ENCODE measurements around the gene STRN3. TPM values are rescaled to one million over a fixed set of nuclear protein-coding genes. Genes with fewer than 3 reads are reported as not detected.

STRN3 gene
- total and polyA plus RNA-seq, 10 of the 15 experiments (the other 5 are each of a cell fraction or from before 2014, with no cell fraction given): 7.8 to 27.9 (median 14.1) TPM

- in situ Hi-C loops (cut with MboI): loop anchor here (5.0 kb wide), 1 partner anchor 250 kb away; no protein-coding TSS in a partner anchor
Measured at GRCh38 chr14:30906752-30907658, 119.2 kb downstream of the STRN3 start.

More at GRCh38 chr14:30906752-30907658, 119.2 kb downstream of the STRN3 start:
- Histone ChIP-seq H3K27ac (ENCODE audit: control insufficient read depth, insufficient read depth) (no peak overlapping the region), H3K4me1 (ENCODE audit: control insufficient read depth, insufficient read depth, low read length) (no peaks in the 10 kb centered on the region), H2AFZ (ENCODE audit: control insufficient read depth, low read depth, low read length) (no peak overlapping the region), H3K36me3 (ENCODE audit: control insufficient read depth in 2 of 2, insufficient read depth in 2 of 2, low read length in 1 of 2) (peaks cover 1 to 8% of the 10 kb centered on the region in 2 experiments), H4K20me1 (ENCODE audit: control insufficient read depth, insufficient read depth) (no peaks in the 10 kb centered on the region), H3K9me3 (replicated peaks; ENCODE audit: control insufficient read depth, insufficient read depth, low read length) (no peaks in the 10 kb centered on the region), H3K4me3 (no peak overlapping the region), H3K4me2 (ENCODE audit: control insufficient read depth, insufficient read depth) (no peak overlapping the region), H3K9ac (ENCODE audit: control insufficient read depth, insufficient read depth, low read length) (no peak overlapping the region), H3K79me2 (ENCODE audit: control insufficient read depth, insufficient read depth, low read length) (no peaks in the 10 kb centered on the region), H3K27me3 (replicated peaks in 1 of 2; ENCODE audit: control insufficient read depth in 2 of 2, insufficient read depth in 2 of 2, low read length in 1 of 2) (no peaks in the 10 kb centered on the region)
- SMC1A ChIA-PET (ENCODE audit: uncharacterized antibody, unreplicated experiment): no interaction called here
- POLR2A ChIA-PET: interaction anchor here (0.5 to 0.7 kb wide), 3 partner anchors 12 to 483 kb away, joined by 3 to 5 read pairs (median 3); no protein-coding TSS in a partner anchor
- CTCF ChIA-PET: interaction anchor here (0.6 to 2.0 kb wide), 4 partner anchors 8 to 286 kb away, joined by 3 to 7 read pairs (median 3); no protein-coding TSS in a partner anchor
- BruUV-seq (replicated peaks): no TSS peak
- no peak for TF ChIP-seq POLR2A (IDR thresholded peaks at IDR 0.05; ENCODE audit: low read depth, low read length)
- TF ChIP-seq SMC3 (IDR thresholded peaks at IDR 0.05; ENCODE audit: borderline replicate concordance, low read length): peak; percentile 40; the same call in 1 of the 2 replicates
- peak; percentile 33 to 59 (median 41); a peak in 4 of 6 replicates for TF ChIP-seq CTCF (IDR thresholded peaks at IDR 0.05 in 2 of 3, conservative IDR thresholded peaks at IDR 0.05 in 1 of 3; ENCODE audit: control insufficient read depth in 2 of 3, extremely low read depth in 1 of 3, insufficient read depth in 1 of 3, low read depth in 3 of 3, low read length in 3 of 3)
- peak; percentile 75 for TF ChIP-seq RAD21 (IDR thresholded peaks at IDR 0.05; ENCODE audit: insufficient read depth, low read depth, low read length)
- TF ChIP-seq RELA (IDR thresholded peaks at IDR 0.05; ENCODE audit: borderline replicate concordance, partially characterized antibody): no peak
- TF ChIP-seq SMAD1 (IDR thresholded peaks at IDR 0.05; ENCODE audit: low read depth, partially characterized antibody): no peak
- no peak for TF ChIP-seq BHLHE40 (IDR thresholded peaks at IDR 0.05; ENCODE audit: borderline replicate concordance in 1 of 2, low read depth in 2 of 2, low read length in 1 of 2)
- TF ChIP-seq SREBF1 (IDR thresholded peaks at IDR 0.05; ENCODE audit: low read length): no peak
- ATAC-seq: peak; percentile 66
- FAIRE-seq: no peak
- intact Hi-C loops (cut with micrococcal nuclease; ENCODE audit: unreplicated experiment): loop anchor here (1.0 kb wide), 1 partner anchor 251 kb away; no protein-coding TSS in a partner anchor
- no peak for DNase-seq (ENCODE audit: low read depth, low spot score)
- RAD21 ChIA-PET (ENCODE audit: unreplicated experiment): interaction anchor here (1.5 kb wide), 1 partner anchor 249 kb away, joined by 6 read pairs; no protein-coding TSS in a partner anchor
